GM23338 (cell line): Measurements from ENCODE around the gene VSX1.

Experiments
- CREB1 ChIP-seq: fragments of 250-450 bp; sonication (Bioruptor Pico); IDR thresholded peaks from 2 replicates; pipeline ENCODE4 v1.5.0; 2020; ENCODE audit warnings: low read depth, mild to moderate bottlenecking, moderate library complexity
- CTCF ChIP-seq, 2 experiments: fragments of 200-600 bp in 1 of 2; sonication (generic) in 1 of 2; conservative IDR thresholded peaks; 2 replicates each; pipeline versions ENCODE4 v1.5.1 to v1.6.1; 2016 to 2017; ENCODE audit warnings: antibody characterized with exemption in 2 of 2, low read depth in 2 of 2, mild to moderate bottlenecking in 2 of 2, moderate library complexity in 1 of 2
- EZH2 ChIP-seq: fragments of 200-600 bp; sonication (generic); IDR thresholded peaks from one replicate; pipeline ENCODE4 v1.8.0; 2017; ENCODE audit warnings: antibody characterized with exemption, mild to moderate bottlenecking, low read depth; ENCODE audit not compliant: unreplicated experiment
- POLR2AphosphoS5 ChIP-seq: IDR thresholded peaks from 2 replicates; pipeline ENCODE4 v1.6.1; 2016; ENCODE audit warnings: antibody characterized with exemption, low read depth
- TF ChIP-seq, protein P1 (sequence below): IDR thresholded peaks from one replicate; pipeline ENCODE4 v1.6.1; 2018; ENCODE audit warnings: antibody characterized with exemption; ENCODE audit not compliant: unreplicated experiment
- TF ChIP-seq, protein P2 (sequence below): fragments of 250-450 bp; sonication (Bioruptor Pico); IDR thresholded peaks from 2 replicates; pipeline ENCODE4 v1.5.0; 2020; ENCODE audit warnings: mild to moderate bottlenecking, moderate library complexity

GRCh38 chr20:25061103-25061799, 20.7 kb downstream of the VSX1 start:
- no peak for TF ChIP-seq POLR2AphosphoS5
- TF ChIP-seq CTCF (conservative IDR thresholded peaks at IDR 0.05; ENCODE audit: low read depth in 2 of 2) = no peak
- TF ChIP-seq, protein P1, sequence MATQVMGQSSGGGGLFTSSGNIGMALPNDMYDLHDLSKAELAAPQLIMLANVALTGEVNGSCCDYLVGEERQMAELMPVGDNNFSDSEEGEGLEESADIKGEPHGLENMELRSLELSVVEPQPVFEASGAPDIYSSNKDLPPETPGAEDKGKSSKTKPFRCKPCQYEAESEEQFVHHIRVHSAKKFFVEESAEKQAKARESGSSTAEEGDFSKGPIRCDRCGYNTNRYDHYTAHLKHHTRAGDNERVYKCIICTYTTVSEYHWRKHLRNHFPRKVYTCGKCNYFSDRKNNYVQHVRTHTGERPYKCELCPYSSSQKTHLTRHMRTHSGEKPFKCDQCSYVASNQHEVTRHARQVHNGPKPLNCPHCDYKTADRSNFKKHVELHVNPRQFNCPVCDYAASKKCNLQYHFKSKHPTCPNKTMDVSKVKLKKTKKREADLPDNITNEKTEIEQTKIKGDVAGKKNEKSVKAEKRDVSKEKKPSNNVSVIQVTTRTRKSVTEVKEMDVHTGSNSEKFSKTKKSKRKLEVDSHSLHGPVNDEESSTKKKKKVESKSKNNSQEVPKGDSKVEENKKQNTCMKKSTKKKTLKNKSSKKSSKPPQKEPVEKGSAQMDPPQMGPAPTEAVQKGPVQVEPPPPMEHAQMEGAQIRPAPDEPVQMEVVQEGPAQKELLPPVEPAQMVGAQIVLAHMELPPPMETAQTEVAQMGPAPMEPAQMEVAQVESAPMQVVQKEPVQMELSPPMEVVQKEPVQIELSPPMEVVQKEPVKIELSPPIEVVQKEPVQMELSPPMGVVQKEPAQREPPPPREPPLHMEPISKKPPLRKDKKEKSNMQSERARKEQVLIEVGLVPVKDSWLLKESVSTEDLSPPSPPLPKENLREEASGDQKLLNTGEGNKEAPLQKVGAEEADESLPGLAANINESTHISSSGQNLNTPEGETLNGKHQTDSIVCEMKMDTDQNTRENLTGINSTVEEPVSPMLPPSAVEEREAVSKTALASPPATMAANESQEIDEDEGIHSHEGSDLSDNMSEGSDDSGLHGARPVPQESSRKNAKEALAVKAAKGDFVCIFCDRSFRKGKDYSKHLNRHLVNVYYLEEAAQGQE = no peak
- TF ChIP-seq, protein P2, sequence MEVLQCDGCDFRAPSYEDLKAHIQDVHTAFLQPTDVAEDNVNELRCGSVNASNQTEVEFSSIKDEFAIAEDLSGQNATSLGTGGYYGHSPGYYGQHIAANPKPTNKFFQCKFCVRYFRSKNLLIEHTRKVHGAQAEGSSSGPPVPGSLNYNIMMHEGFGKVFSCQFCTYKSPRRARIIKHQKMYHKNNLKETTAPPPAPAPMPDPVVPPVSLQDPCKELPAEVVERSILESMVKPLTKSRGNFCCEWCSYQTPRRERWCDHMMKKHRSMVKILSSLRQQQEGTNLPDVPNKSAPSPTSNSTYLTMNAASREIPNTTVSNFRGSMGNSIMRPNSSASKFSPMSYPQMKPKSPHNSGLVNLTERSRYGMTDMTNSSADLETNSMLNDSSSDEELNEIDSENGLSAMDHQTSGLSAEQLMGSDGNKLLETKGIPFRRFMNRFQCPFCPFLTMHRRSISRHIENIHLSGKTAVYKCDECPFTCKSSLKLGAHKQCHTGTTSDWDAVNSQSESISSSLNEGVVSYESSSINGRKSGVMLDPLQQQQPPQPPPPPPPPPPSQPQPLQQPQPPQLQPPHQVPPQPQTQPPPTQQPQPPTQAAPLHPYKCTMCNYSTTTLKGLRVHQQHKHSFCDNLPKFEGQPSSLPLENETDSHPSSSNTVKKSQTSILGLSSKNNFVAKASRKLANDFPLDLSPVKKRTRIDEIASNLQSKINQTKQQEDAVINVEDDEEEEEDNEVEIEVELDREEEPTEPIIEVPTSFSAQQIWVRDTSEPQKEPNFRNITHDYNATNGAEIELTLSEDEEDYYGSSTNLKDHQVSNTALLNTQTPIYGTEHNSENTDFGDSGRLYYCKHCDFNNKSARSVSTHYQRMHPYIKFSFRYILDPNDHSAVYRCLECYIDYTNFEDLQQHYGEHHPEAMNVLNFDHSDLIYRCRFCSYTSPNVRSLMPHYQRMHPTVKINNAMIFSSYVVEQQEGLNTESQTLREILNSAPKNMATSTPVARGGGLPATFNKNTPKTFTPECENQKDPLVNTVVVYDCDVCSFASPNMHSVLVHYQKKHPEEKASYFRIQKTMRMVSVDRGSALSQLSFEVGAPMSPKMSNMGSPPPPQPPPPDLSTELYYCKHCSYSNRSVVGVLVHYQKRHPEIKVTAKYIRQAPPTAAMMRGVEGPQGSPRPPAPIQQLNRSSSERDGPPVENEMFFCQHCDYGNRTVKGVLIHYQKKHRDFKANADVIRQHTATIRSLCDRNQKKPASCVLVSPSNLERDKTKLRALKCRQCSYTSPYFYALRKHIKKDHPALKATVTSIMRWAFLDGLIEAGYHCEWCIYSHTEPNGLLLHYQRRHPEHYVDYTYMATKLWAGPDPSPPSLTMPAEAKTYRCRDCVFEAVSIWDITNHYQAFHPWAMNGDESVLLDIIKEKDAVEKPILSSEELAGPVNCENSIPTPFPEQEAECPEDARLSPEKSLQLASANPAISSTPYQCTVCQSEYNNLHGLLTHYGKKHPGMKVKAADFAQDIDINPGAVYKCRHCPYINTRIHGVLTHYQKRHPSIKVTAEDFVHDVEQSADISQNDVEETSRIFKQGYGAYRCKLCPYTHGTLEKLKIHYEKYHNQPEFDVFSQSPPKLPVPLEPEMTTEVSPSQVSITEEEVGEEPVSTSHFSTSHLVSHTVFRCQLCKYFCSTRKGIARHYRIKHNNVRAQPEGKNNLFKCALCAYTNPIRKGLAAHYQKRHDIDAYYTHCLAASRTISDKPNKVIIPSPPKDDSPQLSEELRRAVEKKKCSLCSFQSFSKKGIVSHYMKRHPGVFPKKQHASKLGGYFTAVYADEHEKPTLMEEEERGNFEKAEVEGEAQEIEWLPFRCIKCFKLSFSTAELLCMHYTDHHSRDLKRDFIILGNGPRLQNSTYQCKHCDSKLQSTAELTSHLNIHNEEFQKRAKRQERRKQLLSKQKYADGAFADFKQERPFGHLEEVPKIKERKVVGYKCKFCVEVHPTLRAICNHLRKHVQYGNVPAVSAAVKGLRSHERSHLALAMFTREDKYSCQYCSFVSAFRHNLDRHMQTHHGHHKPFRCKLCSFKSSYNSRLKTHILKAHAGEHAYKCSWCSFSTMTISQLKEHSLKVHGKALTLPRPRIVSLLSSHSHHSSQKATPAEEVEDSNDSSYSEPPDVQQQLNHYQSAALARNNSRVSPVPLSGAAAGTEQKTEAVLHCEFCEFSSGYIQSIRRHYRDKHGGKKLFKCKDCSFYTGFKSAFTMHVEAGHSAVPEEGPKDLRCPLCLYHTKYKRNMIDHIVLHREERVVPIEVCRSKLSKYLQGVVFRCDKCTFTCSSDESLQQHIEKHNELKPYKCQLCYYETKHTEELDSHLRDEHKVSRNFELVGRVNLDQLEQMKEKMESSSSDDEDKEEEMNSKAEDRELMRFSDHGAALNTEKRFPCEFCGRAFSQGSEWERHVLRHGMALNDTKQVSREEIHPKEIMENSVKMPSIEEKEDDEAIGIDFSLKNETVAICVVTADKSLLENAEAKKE (CRISPR knock-in tag) = no peak
- no peak for TF ChIP-seq CREB1 (CRISPR knock-in tag)
- no peak for TF ChIP-seq EZH2
